Peyer's patch (tissue), 4 donors: ENCODE measurements around the gene CGNL1.

Experiments used
- POLR2A ChIP-seq, 2 donors: fragments of 450-650 bp; IDR thresholded peaks; one replicate each; pipeline ENCODE4 v1.5.1; 2017; ENCODE audit warnings: antibody characterized with exemption in 2 of 2, mild to moderate bottlenecking in 2 of 2, moderate library complexity in 2 of 2
- TF ChIP-seq, protein P1 (sequence below), 6 experiments: fragments of 450-650 bp in 4 of 6; fragments of 200-600 bp in 2 of 6; sonication (generic) in 1 of 6; IDR thresholded peaks; one replicate each; pipeline ENCODE4 v1.5.1; 2017 to 2019; ENCODE audit warnings: antibody characterized with exemption in 6 of 6, mild to moderate bottlenecking in 3 of 6, moderate library complexity in 1 of 6

- no peak for TF ChIP-seq POLR2A (IDR thresholded peaks at IDR 0.05)
- TF ChIP-seq, protein P1, sequence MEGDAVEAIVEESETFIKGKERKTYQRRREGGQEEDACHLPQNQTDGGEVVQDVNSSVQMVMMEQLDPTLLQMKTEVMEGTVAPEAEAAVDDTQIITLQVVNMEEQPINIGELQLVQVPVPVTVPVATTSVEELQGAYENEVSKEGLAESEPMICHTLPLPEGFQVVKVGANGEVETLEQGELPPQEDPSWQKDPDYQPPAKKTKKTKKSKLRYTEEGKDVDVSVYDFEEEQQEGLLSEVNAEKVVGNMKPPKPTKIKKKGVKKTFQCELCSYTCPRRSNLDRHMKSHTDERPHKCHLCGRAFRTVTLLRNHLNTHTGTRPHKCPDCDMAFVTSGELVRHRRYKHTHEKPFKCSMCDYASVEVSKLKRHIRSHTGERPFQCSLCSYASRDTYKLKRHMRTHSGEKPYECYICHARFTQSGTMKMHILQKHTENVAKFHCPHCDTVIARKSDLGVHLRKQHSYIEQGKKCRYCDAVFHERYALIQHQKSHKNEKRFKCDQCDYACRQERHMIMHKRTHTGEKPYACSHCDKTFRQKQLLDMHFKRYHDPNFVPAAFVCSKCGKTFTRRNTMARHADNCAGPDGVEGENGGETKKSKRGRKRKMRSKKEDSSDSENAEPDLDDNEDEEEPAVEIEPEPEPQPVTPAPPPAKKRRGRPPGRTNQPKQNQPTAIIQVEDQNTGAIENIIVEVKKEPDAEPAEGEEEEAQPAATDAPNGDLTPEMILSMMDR (IDR thresholded peaks at IDR 0.05) = no peak
Observed at GRCh38 chr15:57505056-57505715, 128.9 kb downstream of the CGNL1 start.
